ENCODE data around the gene HAO2.
"Not testable (repeated sequence)": the region's sequence is repeated elsewhere in the genome, so short reads cannot be mapped to it uniquely, and the experiment has no call there.

Gene HAO2

GRCh38 chr1:119368554-119368953, at the start of gene HAO2:
TSS of gene HAO2 (plus strand) at chr1:119368785. CDS start at chr1:119381086, 12,301 bp downstream.
- no peak for DNase-seq

GRCh38 chr1:119320100-119320499, 48.5 kb upstream of the HAO2 start:
- no peak for DNase-seq

- no peak for DNase-seq
Measured at GRCh38 chr1:119321666-119322419, 46.7 kb upstream of the HAO2 start.

GRCh38 chr1:119323216-119323982, 45.2 kb upstream of the HAO2 start:
- peak; percentile 64 for DNase-seq

GRCh38 chr1:119324198-119324597, 44.4 kb upstream of the HAO2 start:
- no peak for DNase-seq

- no peak for DNase-seq
Measured at GRCh38 chr1:119326251-119326650, 42.3 kb upstream of the HAO2 start.

GRCh38 chr1:119327094-119327449, 41.5 kb upstream of the HAO2 start:
- DNase-seq = no peak

- no peak for DNase-seq
Measured at GRCh38 chr1:119327450-119328155, 41.0 kb upstream of the HAO2 start.

GRCh38 chr1:119329541-119330461, 38.8 kb upstream of the HAO2 start:
- no peak for DNase-seq

- DNase-seq = no peak
Measured at GRCh38 chr1:119330466-119331189, 38.0 kb upstream of the HAO2 start.

GRCh38 chr1:119331190-119331515, 37.4 kb upstream of the HAO2 start:
- no peak for DNase-seq

- no peak for DNase-seq
Measured at GRCh38 chr1:119331915-119332314, 36.7 kb upstream of the HAO2 start.

- no peak for DNase-seq
Measured at GRCh38 chr1:119332622-119333021, 36.0 kb upstream of the HAO2 start.

GRCh38 chr1:119333163-119333896, 35.3 kb upstream of the HAO2 start:
- DNase-seq = no peak

GRCh38 chr1:119333897-119334250, 34.7 kb upstream of the HAO2 start:
- DNase-seq = not testable (repeated sequence)

GRCh38 chr1:119336848-119337247, 31.7 kb upstream of the HAO2 start:
- no peak for DNase-seq

- no peak for DNase-seq
Measured at GRCh38 chr1:119338004-119338403, 30.6 kb upstream of the HAO2 start.

- DNase-seq = no peak
Measured at GRCh38 chr1:119338757-119339156, 29.8 kb upstream of the HAO2 start.

- DNase-seq = no peak
Measured at GRCh38 chr1:119340861-119341261, 27.7 kb upstream of the HAO2 start.

GRCh38 chr1:119341372-119341947, 27.1 kb upstream of the HAO2 start:
- no peak for DNase-seq

- DNase-seq = no peak
Measured at GRCh38 chr1:119345398-119345797, 23.2 kb upstream of the HAO2 start.

All from inflammatory macrophage treated with lipopolysaccharide for 4 hours (primary cell).